DOHH2 (cell line): ENCODE measurements around the gene CES3.

ENCODE experiments used
- H3F3A ChIP-seq: fragments of 200-600 bp; sonication (generic), shearing (Covaris generic); 2 replicates; pipeline ENCODE4 v1.6.0; 2016; ENCODE audit warnings: antibody characterized with exemption, mild to moderate bottlenecking; ENCODE audit not compliant: control insufficient read depth, insufficient read depth
- H3K27ac ChIP-seq: fragments of 200-600 bp; sonication (generic); 2 replicates; pipeline ENCODE4 v1.5.1; 2014; ENCODE audit warnings: low read depth, mild to moderate bottlenecking, low read length, moderate library complexity
- H3K27me3 ChIP-seq: fragments of 200-600 bp; sonication (generic); 2 replicates; pipeline ENCODE4 v1.6.1; 2014; ENCODE audit warnings: mild to moderate bottlenecking, low read length, mixed read lengths; ENCODE audit not compliant: control insufficient read depth
- H3K36me3 ChIP-seq: fragments of 200-600 bp; sonication (generic); 2 replicates; pipeline ENCODE4 v1.6.1; 2014; ENCODE audit warnings: mild to moderate bottlenecking, low read length, moderate library complexity, mixed read lengths; ENCODE audit not compliant: control insufficient read depth
- H3K4me1 ChIP-seq: fragments of 200-600 bp; sonication (generic); 2 replicates; pipeline ENCODE4 v1.6.1; 2014; ENCODE audit warnings: mild to moderate bottlenecking, low read length, mixed read lengths; ENCODE audit not compliant: control insufficient read depth
- H3K4me2 ChIP-seq: fragments of 200-600 bp; sonication (generic); 2 replicates; pipeline ENCODE4 v1.6.0; 2014; ENCODE audit warnings: mild to moderate bottlenecking, low read length, moderate library complexity
- H3K4me3 ChIP-seq: fragments of 200-600 bp; sonication (generic); 2 replicates; pipeline ENCODE4 v1.5.1; 2014; ENCODE audit warnings: mild to moderate bottlenecking, low read length, mixed read lengths
- H3K79me2 ChIP-seq: fragments of 200-600 bp; sonication (generic); 2 replicates; pipeline ENCODE4 v1.6.1; 2014; ENCODE audit warnings: mild to moderate bottlenecking, low read length, mixed read lengths; ENCODE audit not compliant: control insufficient read depth
- H3K9me2 ChIP-seq: fragments of 200-600 bp; sonication (generic); replicated peaks from 2 replicates; pipeline ENCODE4 v1.6.1; 2014; ENCODE audit warnings: mild to moderate bottlenecking, low read length, mixed read lengths; ENCODE audit not compliant: control insufficient read depth
- H3K9me3 ChIP-seq: fragments of 200-600 bp; sonication (generic); 2 replicates; pipeline ENCODE4 v1.6.1; 2014; ENCODE audit warnings: antibody characterized with exemption, low read length, mixed read lengths; ENCODE audit not compliant: control insufficient read depth, insufficient read depth
- H4K20me1 ChIP-seq: fragments of 200-600 bp; sonication (generic); 2 replicates; pipeline ENCODE4 v1.6.0; 2014; ENCODE audit warnings: low read depth, mild to moderate bottlenecking, antibody characterized with exemption, low read length, moderate library complexity; ENCODE audit not compliant: control insufficient read depth, insufficient read depth
- EZH2phosphoT487 ChIP-seq: fragments of 200-600 bp; sonication (generic); IDR thresholded peaks from 2 replicates; pipeline ENCODE4 v1.6.1; 2017; ENCODE audit warnings: borderline replicate concordance, mild to moderate bottlenecking, antibody characterized with exemption, low read length, moderate library complexity, mixed read lengths
- TF ChIP-seq, protein P1 (sequence below): fragments of 200-600 bp; sonication (generic); IDR thresholded peaks from one replicate; pipeline ENCODE4 v1.5.1; 2014; ENCODE audit warnings: antibody characterized with exemption, mild to moderate bottlenecking, low read depth, low read length; ENCODE audit not compliant: poor library complexity, severe bottlenecking

CES3 gene

DNA sequence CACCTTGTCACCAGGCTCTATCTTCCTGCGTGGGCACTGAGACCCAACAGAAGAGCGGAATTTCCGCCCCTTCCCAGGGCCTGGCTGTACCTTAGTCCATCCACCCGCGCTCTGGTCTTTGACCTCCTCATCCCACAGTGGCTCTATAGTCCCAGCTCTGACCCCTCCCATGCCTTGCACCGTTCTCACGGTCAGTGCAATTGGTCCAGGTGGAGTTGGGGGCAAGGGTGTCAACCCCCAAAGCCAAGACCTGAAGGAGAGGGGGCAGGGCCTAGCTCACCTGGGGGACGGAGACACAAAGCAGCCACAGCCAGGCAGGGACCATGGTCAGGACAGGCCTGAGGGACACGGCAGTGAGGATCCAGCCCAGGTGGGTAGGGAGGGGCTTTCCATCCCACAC lies 43.3 kb upstream of the CES3 start:
- H3K27me3 ChIP-seq, result peaks cover 13% of the 10 kb centered on the region
- TF ChIP-seq, protein P1, sequence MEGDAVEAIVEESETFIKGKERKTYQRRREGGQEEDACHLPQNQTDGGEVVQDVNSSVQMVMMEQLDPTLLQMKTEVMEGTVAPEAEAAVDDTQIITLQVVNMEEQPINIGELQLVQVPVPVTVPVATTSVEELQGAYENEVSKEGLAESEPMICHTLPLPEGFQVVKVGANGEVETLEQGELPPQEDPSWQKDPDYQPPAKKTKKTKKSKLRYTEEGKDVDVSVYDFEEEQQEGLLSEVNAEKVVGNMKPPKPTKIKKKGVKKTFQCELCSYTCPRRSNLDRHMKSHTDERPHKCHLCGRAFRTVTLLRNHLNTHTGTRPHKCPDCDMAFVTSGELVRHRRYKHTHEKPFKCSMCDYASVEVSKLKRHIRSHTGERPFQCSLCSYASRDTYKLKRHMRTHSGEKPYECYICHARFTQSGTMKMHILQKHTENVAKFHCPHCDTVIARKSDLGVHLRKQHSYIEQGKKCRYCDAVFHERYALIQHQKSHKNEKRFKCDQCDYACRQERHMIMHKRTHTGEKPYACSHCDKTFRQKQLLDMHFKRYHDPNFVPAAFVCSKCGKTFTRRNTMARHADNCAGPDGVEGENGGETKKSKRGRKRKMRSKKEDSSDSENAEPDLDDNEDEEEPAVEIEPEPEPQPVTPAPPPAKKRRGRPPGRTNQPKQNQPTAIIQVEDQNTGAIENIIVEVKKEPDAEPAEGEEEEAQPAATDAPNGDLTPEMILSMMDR, result no peak
- no peak for TF ChIP-seq EZH2phosphoT487
- H3K4me3 ChIP-seq, result no peak overlapping the region
- no peaks in the 10 kb centered on the region for H4K20me1 ChIP-seq
- H3K4me1 ChIP-seq, result no peaks in the 10 kb centered on the region
- H3K4me2 ChIP-seq, result no peak overlapping the region
- no peaks in the 10 kb centered on the region for H3K9me2 ChIP-seq
- H3K9me3 ChIP-seq, result no peaks in the 10 kb centered on the region
- H3F3A ChIP-seq, result no peaks in the 10 kb centered on the region
- H3K79me2 ChIP-seq, result no peaks in the 10 kb centered on the region
- no peaks in the 10 kb centered on the region for H3K36me3 ChIP-seq
- no peak overlapping the region for H3K27ac ChIP-seq

DNA sequence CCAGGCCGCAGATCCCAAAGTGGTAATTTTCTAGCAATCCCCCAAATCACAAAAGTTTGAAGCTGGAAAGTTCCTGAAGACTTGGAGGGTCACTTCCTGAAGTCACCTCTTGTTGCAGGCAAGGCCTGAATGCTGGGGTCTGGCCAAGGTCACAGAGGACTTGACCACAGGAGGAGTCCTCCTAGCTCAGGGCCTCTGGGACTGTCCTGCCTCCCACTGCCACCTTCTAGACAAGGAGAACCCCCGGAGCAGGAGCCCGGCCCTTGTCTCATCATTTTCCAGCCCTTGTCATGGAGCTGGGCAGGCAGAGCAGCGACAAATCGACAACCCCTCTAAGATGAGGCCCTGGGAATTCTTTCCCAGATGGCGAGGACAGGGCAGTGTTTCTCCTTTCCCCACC lies 42.7 kb upstream of the CES3 start:
- TF ChIP-seq, protein P1, result no peak
- no peak for TF ChIP-seq EZH2phosphoT487
- H3K79me2 ChIP-seq, result no peaks in the 10 kb centered on the region
- H3K4me3 ChIP-seq, result no peak overlapping the region
- H3K4me1 ChIP-seq, result no peaks in the 10 kb centered on the region
- no peaks in the 10 kb centered on the region for H3K36me3 ChIP-seq
- no peaks in the 10 kb centered on the region for H3K9me2 ChIP-seq
- H3F3A ChIP-seq, result no peaks in the 10 kb centered on the region
- no peaks in the 10 kb centered on the region for H4K20me1 ChIP-seq
- no peaks in the 10 kb centered on the region for H3K9me3 ChIP-seq
- no peak overlapping the region for H3K27ac ChIP-seq
- H3K4me2 ChIP-seq, result no peak overlapping the region
- H3K27me3 ChIP-seq, result peaks cover 15% of the 10 kb centered on the region

DNA sequence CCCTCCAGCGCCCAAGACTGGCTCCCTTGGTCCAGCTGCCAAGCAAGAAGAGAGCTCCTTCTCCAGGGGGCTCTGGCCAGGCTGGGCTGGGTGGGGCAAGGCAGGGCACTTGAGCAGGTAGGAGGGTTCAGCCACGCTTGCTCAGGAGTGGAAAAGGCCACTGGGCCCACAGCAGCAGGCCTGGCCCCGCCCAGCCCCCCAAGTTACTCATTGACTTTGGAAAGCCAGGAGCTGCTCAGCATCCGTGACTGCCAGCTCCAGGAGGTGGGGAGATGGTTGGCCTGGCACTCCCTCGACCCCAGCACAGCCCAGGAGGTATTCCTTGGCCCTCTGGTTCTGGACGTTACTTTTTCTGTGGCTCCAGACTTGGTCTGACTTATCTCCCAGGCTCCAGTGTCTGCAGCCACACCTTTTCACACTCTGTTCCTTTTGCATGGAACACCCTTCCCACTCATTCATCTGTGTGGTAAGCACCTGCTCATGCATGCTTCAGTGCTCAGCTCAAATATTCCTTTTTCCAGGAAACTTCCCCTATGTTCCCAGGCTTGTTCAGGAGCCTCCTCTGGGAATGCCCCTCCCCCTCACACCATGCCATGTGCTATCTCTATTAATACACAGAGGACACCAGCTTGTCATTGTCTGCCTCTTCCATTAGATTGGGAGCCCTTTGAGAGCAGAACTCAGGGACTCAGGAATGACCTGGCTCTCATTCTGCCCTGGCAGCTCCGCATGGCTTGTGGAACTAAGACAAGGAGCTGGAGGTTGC lies 42.1 kb upstream of the CES3 start, which contains the start of gene CDH16:
CDH16 (minus strand) TSS at position 83 of the 766 bp plus-strand sequence. CDS start 820 bp downstream, outside the sequence.
- H3K9me2 ChIP-seq, result no peaks in the 10 kb centered on the region
- H3F3A ChIP-seq, result no peaks in the 10 kb centered on the region
- H4K20me1 ChIP-seq, result no peaks in the 10 kb centered on the region
- H3K27ac ChIP-seq, result no peak within 1 kb of the TSS
- H3K4me1 ChIP-seq, result no peaks in the 10 kb centered on the region
- no peaks in the 10 kb centered on the region for H3K79me2 ChIP-seq
- peaks cover 22% of the 10 kb centered on the region for H3K27me3 ChIP-seq
- TF ChIP-seq, protein P1, result no peak
- no peak for TF ChIP-seq EZH2phosphoT487
- no peaks in the 10 kb centered on the region for H3K9me3 ChIP-seq
- H3K4me3 ChIP-seq, result no peak within 1 kb of the TSS
- H3K4me2 ChIP-seq, result no peak within 1 kb of the TSS
- no peaks in the 10 kb centered on the region for H3K36me3 ChIP-seq
